Esophagus squamous epithelium (tissue), 5 donors: Measurements from ENCODE around the gene SLC39A3. TPM values are rescaled to one million over a fixed set of nuclear protein-coding genes. Genes with fewer than 3 reads are reported as not detected.

Source experiments
- DNase-seq: peaks from one replicate; lab custom pipeline; 2025; lab: John Stamatoyannopoulos, UW
- H3K27ac ChIP-seq, 4 donors: fragments of 200-600 bp; sonication (generic); one replicate each; pipeline ENCODE4 v1.5.1; 2016 to 2019; ENCODE audit warnings: mild to moderate bottlenecking in 1 of 4
- H3K27me3 ChIP-seq, 4 donors: fragments of 200-600 bp; sonication (generic); 1 replicate in 3 of 4; 2 replicates in 1 of 4; pipeline versions ENCODE4 v1.5.1 to v1.6.0; 2017 to 2021; ENCODE audit warnings: antibody characterized with exemption in 1 of 4
- H3K36me3 ChIP-seq, 3 donors: fragments of 200-600 bp; sonication (generic); one replicate each; pipeline ENCODE4 v1.5.1; 2016 to 2019
- H3K4me1 ChIP-seq, 3 donors: fragments of 200-600 bp; sonication (generic); one replicate each; pipeline ENCODE4 v1.5.1; 2017 to 2019
- H3K4me3 ChIP-seq, 4 donors: fragments of 200-600 bp; sonication (generic); 1 replicate in 3 of 4; 2 replicates in 1 of 4; pipeline ENCODE4 v1.5.1; 2016 to 2019; ENCODE audit warnings: mild to moderate bottlenecking in 2 of 4, moderate library complexity in 1 of 4
- H3K9me3 ChIP-seq, 3 donors: fragments of 200-600 bp; sonication (generic); one replicate each; pipeline ENCODE4 v1.5.1; 2016 to 2019
- CTCF ChIP-seq, 6 experiments: fragments of 450-650 bp in 4 of 6; fragments of 200-600 bp in 2 of 6; sonication (generic) in 2 of 6; IDR thresholded peaks; one replicate each; pipeline ENCODE4 v1.5.1; 2016 to 2019; ENCODE audit warnings: antibody characterized with exemption in 6 of 6, mild to moderate bottlenecking in 4 of 6, moderate library complexity in 4 of 6
- POLR2A ChIP-seq, 4 donors: fragments of 450-650 bp; IDR thresholded peaks; one replicate each; pipeline ENCODE4 v1.6.1; 2017; ENCODE audit warnings: antibody characterized with exemption in 4 of 4, mild to moderate bottlenecking in 4 of 4, moderate library complexity in 3 of 4
- WGBS, 2 donors: methylation state at CpG; one replicate each; pipeline ENCODE4 v1.1.5; 2018; 5-methylcytosine and 5-hydroxymethylcytosine counted together
- intact Hi-C: fragments of 100-400 bp; cut with DNase I; formaldehyde crosslinking; loops from one replicate; pipeline ENCODE4 v1.15.0; 2022
- total RNA-seq, 4 donors: library from RNA; depleted of rRNA; stranded (reverse); fragments of >200 nt; gene quantifications; one replicate each; pipeline ENCODE4 v1.1.0, GENCODE V29; 2016
- donor health status: DM: yes; HTN: yes; CAD: no.

SLC39A3 gene
- total RNA-seq, 4 donors from 2014 or later: 14.8 to 22.1 (median 20.7) TPM

DNA sequence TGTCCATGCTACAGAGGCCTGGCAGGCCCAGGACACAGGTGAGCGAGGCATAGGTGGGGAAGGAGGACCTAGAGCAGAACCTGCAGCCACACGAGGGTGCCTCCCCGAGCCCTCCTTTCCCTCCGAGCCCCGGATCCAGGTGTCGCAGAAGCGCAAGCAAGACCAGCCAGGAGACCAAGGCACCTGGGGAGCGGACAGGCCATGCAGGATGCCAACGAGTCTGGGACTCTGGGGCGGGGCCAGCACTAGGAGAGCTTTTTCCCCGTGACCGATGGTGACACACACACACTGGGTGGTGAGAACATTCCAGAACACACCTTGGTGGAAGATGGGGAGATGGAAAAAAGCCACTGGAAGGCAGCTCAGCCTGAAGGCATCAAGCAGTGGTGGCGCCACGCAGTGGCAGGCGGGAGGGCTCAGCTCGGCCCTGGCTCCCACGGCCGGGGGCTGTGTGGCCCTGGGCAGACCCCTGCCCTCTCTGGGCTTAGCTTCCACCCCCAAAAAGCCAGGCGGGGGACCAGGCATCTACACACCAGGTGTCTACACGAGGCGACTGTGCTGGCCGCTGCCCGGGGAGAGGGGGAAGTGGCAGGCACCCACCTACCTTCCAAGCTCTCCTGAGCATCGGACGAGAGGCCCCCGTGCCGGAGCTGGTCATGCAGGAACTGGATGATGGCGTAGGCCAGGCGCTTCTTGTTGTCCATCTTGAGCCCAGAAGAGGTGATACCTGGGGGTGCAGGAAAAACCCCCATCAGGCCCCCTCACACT, 28.7 kb upstream of the SLC39A3 start:
- TF ChIP-seq POLR2A (IDR thresholded peaks at IDR 0.05) (no peak), CTCF (IDR thresholded peaks at IDR 0.05) (no peak)

GRCh38 chr19:2767688-2768087, 27.9 kb upstream of the SLC39A3 start:
- no CpG with 5 or more reads among the region's 19 CpGs for WGBS, 2 donors
- Histone ChIP-seq H3K36me3 (peaks cover 21 to 80% (median 43%) of the 10 kb centered on the region in 3 donors), H3K4me1 (peaks cover 0 to 38% (median 16%) of the 10 kb centered on the region in 3 donors), H3K27ac (no peak overlapping the region), H3K4me3 (no peak overlapping the region), H3K27me3 (no peaks in the 10 kb centered on the region), H3K9me3 (no peaks in the 10 kb centered on the region)
- TF ChIP-seq POLR2A (IDR thresholded peaks at IDR 0.05) (no peak), CTCF (IDR thresholded peaks at IDR 0.05) (no peak)
- intact Hi-C loops: no loop called here
- no peak for DNase-seq

More for the DNA sequence above, 28.7 kb upstream of the SLC39A3 start:
- Histone ChIP-seq H3K36me3 (peaks cover 21 to 72% (median 35%) of the 10 kb centered on the region in 3 donors), H3K27me3 (no peaks in the 10 kb centered on the region), H3K9me3 (no peaks in the 10 kb centered on the region), H3K27ac (peak overlapping the region in 1 of 4 donors; percentile 5), H3K4me1 (peaks cover 0 to 38% (median 16%) of the 10 kb centered on the region in 3 donors), H3K4me3 (no peak overlapping the region)
- DNase-seq: no peak
- intact Hi-C loops: no loop called here
- 83 to 100% methylated on average over 2 to 7 of the region's 29 CpGs for WGBS, 2 donors

DNA sequence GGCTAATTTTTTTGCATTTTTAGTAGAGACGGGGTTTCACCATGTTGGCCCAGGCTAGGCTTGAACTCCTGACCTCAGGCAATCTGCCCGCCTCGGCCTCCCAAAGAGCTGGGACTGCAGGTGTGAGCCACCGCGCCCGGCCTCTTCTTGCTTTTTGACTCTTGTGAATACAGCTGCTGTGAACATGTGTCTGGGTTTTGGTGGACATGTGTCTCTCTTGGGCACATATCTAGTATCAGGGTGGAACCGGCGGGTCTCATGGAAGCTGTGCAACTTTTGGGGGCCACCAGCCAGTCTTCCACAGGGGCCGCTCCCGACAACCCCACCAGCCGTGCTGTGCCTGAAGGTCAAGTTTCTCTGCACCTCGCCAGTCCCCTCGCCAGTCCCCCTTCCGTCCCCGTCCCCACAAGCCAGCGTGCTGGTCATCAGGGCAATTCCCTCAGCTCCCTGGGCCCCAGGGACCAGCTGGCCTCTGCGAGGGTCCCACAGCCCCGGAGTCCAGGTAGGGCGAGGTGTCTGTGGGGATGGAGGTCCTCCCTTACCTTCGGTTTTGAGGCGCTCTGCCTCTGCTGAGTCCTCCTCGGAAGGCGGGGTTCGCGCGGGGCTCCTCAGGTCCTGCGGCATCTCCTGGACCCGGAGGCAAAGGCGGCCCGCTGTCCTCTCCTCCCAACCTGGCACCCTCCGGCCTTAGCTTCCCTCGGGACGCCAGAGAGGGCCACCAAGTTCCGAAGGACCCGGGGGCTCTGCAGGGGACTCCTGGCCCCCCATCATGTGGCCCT, 27.0 kb upstream of the SLC39A3 start:
- no peak for TF ChIP-seq CTCF (IDR thresholded peaks at IDR 0.05)
- no peak for TF ChIP-seq POLR2A (IDR thresholded peaks at IDR 0.05)
- Histone ChIP-seq H3K4me1 (peaks cover 0 to 31% (median 15%) of the 10 kb centered on the region in 3 donors), H3K27me3 (no peaks in the 10 kb centered on the region), H3K36me3 (peaks cover 21 to 85% (median 52%) of the 10 kb centered on the region in 3 donors), H3K4me3 (no peak overlapping the region), H3K27ac (no peak overlapping the region), H3K9me3 (no peaks in the 10 kb centered on the region)
- DNase-seq: no peak
- 93 to 95% methylated on average over 9 to 19 of the region's 35 CpGs for WGBS, 2 donors
- intact Hi-C loops: no loop called here

DNA sequence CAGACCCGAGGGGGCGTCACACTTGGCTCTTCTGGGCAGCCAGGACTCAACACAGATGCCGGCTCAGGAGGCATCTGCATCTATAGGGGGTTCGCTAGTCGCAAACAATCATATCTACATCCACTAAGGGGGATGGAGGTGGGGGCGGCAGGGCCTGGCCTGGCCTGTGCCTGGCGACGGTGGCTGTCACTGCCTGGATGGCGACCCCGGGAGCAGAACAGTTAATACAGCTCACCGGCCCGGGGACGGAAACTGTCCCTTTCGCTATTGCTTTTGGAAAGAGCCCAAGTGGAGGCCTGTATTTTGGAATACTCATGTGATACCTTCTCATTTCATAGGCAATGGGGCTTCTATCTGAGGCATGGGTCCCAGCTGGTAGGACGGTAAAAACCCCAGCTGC, 25.6 kb upstream of the SLC39A3 start:
- Histone ChIP-seq H3K9me3 (no peaks in the 10 kb centered on the region), H3K4me1 (peaks cover 0 to 16% (median 6%) of the 10 kb centered on the region in 3 donors), H3K27me3 (no peaks in the 10 kb centered on the region), H3K4me3 (no peak overlapping the region), H3K27ac (no peak overlapping the region), H3K36me3 (peaks cover 31 to 92% (median 58%) of the 10 kb centered on the region in 3 donors)
- DNase-seq: no peak
- intact Hi-C loops: no loop called here
- TF ChIP-seq POLR2A (IDR thresholded peaks at IDR 0.05) (no peak), CTCF (IDR thresholded peaks at IDR 0.05) (no peak)
- WGBS, 2 donors: 80 to 93% methylated on average over 3 to 10 of the region's 15 CpGs

- Histone ChIP-seq H3K4me1 (peaks cover 0 to 12% (median 5%) of the 10 kb centered on the region in 3 donors), H3K27me3 (no peaks in the 10 kb centered on the region), H3K4me3 (no peak overlapping the region), H3K9me3 (no peaks in the 10 kb centered on the region), H3K36me3 (peaks cover 31 to 94% (median 58%) of the 10 kb centered on the region in 3 donors), H3K27ac (no peak overlapping the region)
- TF ChIP-seq POLR2A (IDR thresholded peaks at IDR 0.05): no peak
- no peak for TF ChIP-seq CTCF (IDR thresholded peaks at IDR 0.05)
- intact Hi-C loops: no loop called here
- no peak for DNase-seq
- 92 to 94% methylated on average over 6 to 7 of the region's 21 CpGs for WGBS, 2 donors
Observed at GRCh38 chr19:2764945-2765344, 25.1 kb upstream of the SLC39A3 start.
